Thoracic aorta (tissue), 2 donors: ENCODE data around the gene SLC8A1. TPM values are rescaled to one million over a fixed set of nuclear protein-coding genes. Genes with fewer than 3 reads are reported as not detected.

Experiments
- ATAC-seq: fragments of 150-250 bp; one replicate; pipeline ENCODE4 v1.8.0; 2017; ENCODE audit warnings: low read depth; ENCODE audit not compliant: insufficient number of reproducible peaks, low FRiP score
- DNase-seq: peaks from one replicate; pipeline ENCODE4 v3.0.0-alpha.2; 2020; ENCODE audit warnings: low spot score
- H3K27ac ChIP-seq, 2 donors: fragments of 200-600 bp; sonication (generic); 1 replicate in 1 of 2; 2 replicates in 1 of 2; pipeline ENCODE4 v1.5.1; 2016; ENCODE audit warnings: mild to moderate bottlenecking in 2 of 2, moderate library complexity in 2 of 2
- H3K27me3 ChIP-seq: fragments of 200-600 bp; sonication (generic); replicated peaks from 2 replicates; pipeline ENCODE4 v1.6.0; 2016; ENCODE audit warnings: mild to moderate bottlenecking; ENCODE audit not compliant: insufficient read depth
- H3K36me3 ChIP-seq: fragments of 200-600 bp; sonication (generic); one replicate; pipeline ENCODE4 v1.5.1; 2016
- H3K4me1 ChIP-seq, 2 donors: fragments of 200-600 bp; sonication (generic); 1 replicate in 1 of 2; 2 replicates in 1 of 2; pipeline versions ENCODE4 v1.5.1 to v1.6.0; 2016; ENCODE audit warnings: low read depth in 2 of 2, mild to moderate bottlenecking in 1 of 2; ENCODE audit not compliant: control insufficient read depth in 1 of 2
- H3K4me3 ChIP-seq: fragments of 200-600 bp; sonication (generic); 2 replicates; pipeline ENCODE4 v1.5.1; 2016; ENCODE audit warnings: mild to moderate bottlenecking
- H3K9me3 ChIP-seq: fragments of 200-600 bp; sonication (generic); 2 replicates; pipeline ENCODE4 v1.5.1; 2016
- total RNA-seq, 2 donors: library from RNA; depleted of rRNA; stranded (reverse); fragments of >200 nt; gene quantifications; one replicate each; pipeline versions ENCODE4 v1.1.0 to v1.2.3, GENCODE V29; 2016
- TF ChIP-seq, protein P1 (sequence below): fragments of 200-600 bp; sonication (generic); IDR thresholded peaks from one replicate; pipeline ENCODE4 v1.5.1; 2019; ENCODE audit warnings: antibody characterized with exemption

SLC8A1 gene
- total RNA-seq, 2 donors from 2014 or later, result 13.7 to 31.2 TPM

DNA sequence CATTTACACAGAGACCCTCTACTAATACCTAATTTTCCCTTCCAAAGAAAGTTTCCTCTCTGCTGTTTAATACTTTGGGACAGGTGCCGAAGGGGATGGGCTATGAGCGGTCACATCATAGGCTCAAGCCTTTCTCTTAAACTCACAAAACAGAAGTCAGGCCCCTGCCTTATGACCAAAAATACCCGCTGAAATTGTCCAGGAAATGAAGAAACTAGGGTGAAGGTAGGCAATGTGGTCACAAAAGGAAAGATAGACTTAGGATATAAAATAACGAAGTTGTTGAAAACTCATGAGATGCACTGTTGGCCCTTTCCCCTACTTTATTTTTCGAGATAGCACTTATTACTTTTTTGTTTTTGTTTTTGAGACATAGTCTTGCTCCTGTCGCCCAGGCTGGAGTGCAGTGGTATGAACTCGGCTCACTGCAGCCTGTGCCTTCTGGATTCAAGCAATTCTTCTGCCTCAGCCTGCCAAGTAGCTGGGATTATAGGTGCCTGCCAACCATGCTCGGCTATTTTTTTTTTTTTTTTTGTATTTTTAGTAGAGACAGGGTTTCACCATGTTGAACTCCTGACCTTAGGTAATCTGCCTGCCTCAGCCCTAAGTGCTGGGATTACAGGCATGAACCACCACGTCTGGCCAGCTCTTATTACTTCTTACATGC, 16.3 kb downstream of the SLC8A1 start:
- no peak for DNase-seq
- no peaks in the 10 kb centered on the region for H3K36me3 ChIP-seq
- H3K4me1 ChIP-seq, result peaks cover 24 to 73% of the 10 kb centered on the region in 2 donors
- H3K9me3 ChIP-seq, result no peaks in the 10 kb centered on the region
- TF ChIP-seq, protein P1, sequence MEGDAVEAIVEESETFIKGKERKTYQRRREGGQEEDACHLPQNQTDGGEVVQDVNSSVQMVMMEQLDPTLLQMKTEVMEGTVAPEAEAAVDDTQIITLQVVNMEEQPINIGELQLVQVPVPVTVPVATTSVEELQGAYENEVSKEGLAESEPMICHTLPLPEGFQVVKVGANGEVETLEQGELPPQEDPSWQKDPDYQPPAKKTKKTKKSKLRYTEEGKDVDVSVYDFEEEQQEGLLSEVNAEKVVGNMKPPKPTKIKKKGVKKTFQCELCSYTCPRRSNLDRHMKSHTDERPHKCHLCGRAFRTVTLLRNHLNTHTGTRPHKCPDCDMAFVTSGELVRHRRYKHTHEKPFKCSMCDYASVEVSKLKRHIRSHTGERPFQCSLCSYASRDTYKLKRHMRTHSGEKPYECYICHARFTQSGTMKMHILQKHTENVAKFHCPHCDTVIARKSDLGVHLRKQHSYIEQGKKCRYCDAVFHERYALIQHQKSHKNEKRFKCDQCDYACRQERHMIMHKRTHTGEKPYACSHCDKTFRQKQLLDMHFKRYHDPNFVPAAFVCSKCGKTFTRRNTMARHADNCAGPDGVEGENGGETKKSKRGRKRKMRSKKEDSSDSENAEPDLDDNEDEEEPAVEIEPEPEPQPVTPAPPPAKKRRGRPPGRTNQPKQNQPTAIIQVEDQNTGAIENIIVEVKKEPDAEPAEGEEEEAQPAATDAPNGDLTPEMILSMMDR, result no peak
- H3K27ac ChIP-seq, result peak overlapping the region; percentile 74 to 80
- no peaks in the 10 kb centered on the region for H3K27me3 ChIP-seq
- peak overlapping the region; percentile 44 for H3K4me3 ChIP-seq
- ATAC-seq, result no peak

GRCh38 chr2:40434731-40435271, 17.1 kb downstream of the SLC8A1 start:
- TF ChIP-seq, protein P1, result no peak
- peak; percentile 86 for ATAC-seq
- H3K27ac ChIP-seq, result peak overlapping the region; percentile 74 to 80

DNA sequence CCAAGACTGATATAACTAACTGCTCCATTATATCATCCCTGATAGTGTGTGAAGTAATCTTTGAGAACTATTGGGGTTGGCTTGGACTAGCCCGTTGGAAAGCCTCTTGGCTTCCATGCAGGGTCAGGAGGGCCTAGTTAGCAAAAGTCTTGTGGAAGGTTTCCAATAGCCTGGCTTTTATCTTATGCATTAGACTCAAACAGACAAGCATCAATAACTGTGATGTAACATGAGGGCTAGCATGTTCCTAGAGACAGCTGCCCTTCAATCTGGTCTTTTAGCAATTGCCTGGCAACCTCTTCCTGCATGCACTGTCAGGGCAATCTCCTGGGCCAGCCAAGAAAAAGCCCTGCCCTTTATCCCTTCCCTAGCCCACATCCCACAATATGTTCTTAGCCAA, 18.2 kb downstream of the SLC8A1 start:
- TF ChIP-seq, protein P1, result no peak
- no peaks in the 10 kb centered on the region for H3K36me3 ChIP-seq
- H3K27ac ChIP-seq, result peak overlapping the region; percentile 74 to 80
- H3K27me3 ChIP-seq, result no peaks in the 10 kb centered on the region
- H3K9me3 ChIP-seq, result no peaks in the 10 kb centered on the region
- no peak overlapping the region for H3K4me3 ChIP-seq
- no peak for DNase-seq
- no peak for ATAC-seq
- peaks cover 24 to 78% of the 10 kb centered on the region in 2 donors for H3K4me1 ChIP-seq

More at GRCh38 chr2:40434731-40435271, 17.1 kb downstream of the SLC8A1 start:
- Histone ChIP-seq H3K4me3 (peak overlapping the region; percentile 44), H3K27me3 (no peaks in the 10 kb centered on the region), H3K4me1 (peaks cover 24 to 78% of the 10 kb centered on the region in 2 donors), H3K36me3 (no peaks in the 10 kb centered on the region), H3K9me3 (no peaks in the 10 kb centered on the region)
- peak; percentile 39 for DNase-seq

GRCh38 chr2:40432921-40433483, 18.9 kb downstream of the SLC8A1 start:
- Histone ChIP-seq H3K36me3 (no peaks in the 10 kb centered on the region), H3K9me3 (no peaks in the 10 kb centered on the region), H3K4me3 (no peak overlapping the region), H3K27ac (peak overlapping the region in 1 of 2 donors; percentile 74), H3K4me1 (peaks cover 24 to 78% of the 10 kb centered on the region in 2 donors), H3K27me3 (no peaks in the 10 kb centered on the region)
- TF ChIP-seq, protein P1, result no peak
- ATAC-seq, result no peak
- DNase-seq, result no peak

DNA sequence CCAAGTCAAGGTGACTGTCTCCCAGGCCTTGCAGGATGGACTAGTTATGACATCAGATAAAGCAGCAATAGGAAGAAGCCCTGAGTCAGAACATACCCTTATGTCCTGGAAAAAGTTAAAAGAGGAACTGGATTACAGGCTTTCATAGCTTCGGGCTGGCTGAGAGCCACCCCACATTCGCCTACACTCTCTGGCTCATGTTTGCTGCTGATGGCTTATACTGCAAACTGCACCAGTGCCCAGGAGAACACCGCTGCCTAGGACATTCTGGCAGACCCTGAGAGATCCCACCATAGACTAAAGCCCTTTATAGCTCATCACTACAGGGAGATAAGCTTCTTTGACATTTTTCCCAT, 20.3 kb downstream of the SLC8A1 start:
- TF ChIP-seq, protein P1, result no peak
- peak overlapping the region; percentile 42 to 52 for H3K27ac ChIP-seq
- no peaks in the 10 kb centered on the region for H3K27me3 ChIP-seq
- no peaks in the 10 kb centered on the region for H3K36me3 ChIP-seq
- H3K4me1 ChIP-seq, result peaks cover 24 to 71% of the 10 kb centered on the region in 2 donors
- ATAC-seq (peak; percentile 73), DNase-seq (no peak)
- H3K9me3 ChIP-seq, result no peaks in the 10 kb centered on the region
- H3K4me3 ChIP-seq, result no peak overlapping the region
